DMS53 (cell line): Measurements from ENCODE around the gene IFNG-AS1.

Experiments used
- DNase-seq: peaks from one replicate; lab custom pipeline; 2025; lab: John Stamatoyannopoulos, UW

Gene IFNG-AS1

DNA sequence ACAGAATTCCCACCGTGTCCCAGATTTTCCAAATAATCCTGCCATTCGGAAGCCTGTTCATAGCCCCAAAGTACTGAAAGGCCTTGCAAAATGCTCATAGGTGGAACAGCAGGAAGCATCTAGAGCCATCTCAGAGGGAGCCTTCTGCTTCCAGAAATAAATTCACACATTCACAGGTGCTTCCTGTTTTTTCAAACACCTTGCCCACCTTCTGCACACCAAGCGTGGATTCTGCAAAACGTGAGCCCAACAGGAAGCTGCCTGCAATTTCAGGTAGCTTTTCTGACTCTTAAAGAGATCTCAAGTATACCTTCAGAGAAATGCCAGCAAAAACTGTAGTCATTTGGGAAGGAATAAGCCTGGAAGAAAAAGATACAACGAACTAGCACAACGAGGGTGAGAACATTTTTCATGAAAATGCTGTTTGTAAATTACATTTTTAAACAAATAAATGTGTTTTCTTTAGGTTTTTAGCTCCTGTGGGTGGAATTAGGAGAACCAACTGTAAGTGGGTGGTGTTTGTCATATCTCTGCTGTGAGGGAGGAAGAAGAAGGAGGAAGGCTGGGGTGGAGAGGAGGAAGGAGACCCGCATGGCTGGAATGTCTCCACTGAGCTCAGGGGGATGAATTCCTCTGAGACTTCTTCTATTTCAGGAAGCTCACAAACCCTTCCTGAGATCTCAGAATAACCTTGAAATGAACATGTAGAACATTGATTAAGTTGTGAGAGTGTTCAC lies at the start of gene IFNG-AS1:
Gene IFNG-AS1, plus strand, starts transcription at position 264 of the 737 bp plus-strand sequence.
- no peak for DNase-seq

DNA sequence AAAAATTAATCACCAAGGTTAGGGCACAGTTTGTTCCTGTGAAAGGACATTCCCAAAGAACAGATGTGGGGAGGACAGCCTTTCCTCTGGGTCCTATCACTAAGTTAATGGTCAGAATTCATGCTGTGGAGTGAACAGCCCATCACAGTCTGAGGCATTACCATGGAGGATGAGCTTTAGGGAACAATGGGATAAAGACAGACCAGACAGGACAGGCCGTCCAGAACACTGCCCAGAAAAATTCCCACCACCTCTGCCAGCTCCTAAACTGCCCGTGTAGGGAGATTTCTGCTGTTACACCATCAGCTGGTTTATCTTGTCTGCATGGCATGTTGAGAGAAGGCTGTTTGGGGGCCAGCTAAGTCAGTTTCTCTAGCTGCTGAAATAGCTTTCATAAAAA lies 49.6 kb upstream of the IFNG-AS1 start:
- DNase-seq: no peak

DNA sequence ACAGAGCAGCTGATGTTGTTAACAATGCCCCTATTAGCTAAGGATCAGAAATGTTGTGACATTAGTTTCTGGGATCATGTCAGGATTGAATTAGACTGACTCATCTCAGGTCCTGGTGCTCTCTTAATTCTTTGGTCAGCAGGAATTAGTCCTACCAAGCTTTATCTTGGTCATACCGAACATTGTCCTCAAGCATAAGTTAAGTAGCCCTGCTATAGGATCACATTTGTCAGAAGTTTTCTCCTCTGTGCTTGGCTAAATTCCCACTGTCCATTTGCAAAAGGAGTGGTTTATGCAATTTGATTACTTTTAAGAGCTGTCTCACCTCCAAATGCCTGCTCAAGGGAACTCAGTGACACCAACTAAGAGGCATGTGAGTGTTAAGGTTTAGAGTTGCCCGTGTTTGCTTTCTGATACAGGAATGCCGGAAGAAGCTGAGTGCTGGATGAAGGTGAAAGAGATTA lies 48.4 kb upstream of the IFNG-AS1 start:
- DNase-seq: no peak

DNA sequence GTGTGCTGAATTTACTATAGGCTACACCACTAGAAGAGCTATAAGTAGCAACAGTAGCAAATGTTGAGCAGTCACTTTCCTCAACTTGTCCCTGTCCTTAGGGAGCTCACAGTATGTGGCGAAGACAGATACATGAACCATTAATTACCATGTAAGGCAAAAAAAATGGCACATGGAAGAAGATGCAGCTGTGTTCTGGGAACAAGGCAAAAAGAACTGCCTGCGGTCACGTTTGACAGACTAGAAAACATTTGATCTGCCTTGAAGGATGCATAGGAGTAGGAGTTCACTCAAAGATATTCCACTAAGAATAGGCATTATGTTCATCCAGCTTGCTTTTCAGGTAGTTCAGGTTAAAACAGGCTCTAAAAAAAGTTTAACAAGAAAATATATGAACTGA lies 46.5 kb upstream of the IFNG-AS1 start:
- no peak for DNase-seq

DNA sequence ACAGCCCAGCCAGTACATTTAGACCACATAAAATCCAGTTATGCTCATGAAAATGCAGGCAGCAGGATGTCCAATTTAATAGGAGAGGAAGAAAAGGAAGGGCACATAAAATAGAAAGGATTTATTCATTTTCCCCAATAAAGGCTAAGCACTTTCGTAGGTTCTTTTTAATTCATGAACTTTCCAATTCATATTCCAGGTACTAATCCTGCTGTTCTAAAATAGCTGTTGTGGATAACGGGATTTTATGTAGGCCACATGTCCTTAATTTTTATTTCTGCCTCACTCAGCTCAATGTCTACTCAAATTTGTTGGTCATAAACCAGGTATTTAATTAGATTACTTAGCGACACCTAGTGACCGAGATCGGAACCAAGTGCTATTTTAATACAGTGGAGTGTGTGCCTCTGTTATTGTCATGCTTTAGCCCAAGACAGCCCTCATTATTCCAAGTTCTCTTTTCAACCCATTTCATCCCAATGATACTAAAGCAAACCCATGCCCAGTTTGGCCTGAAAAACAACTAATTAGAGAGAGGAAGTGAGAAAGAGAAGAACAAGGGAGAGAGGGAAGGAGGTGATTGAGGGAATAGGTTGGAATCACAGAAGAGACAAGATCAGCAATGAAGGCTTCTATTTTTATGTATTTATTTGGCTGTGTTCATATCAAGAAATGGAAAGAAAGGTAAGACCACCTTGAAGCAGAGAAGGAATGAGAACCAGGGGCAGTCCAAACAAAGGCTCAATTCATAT lies 45.9 kb upstream of the IFNG-AS1 start:
- DNase-seq: peak; percentile 89

DNA sequence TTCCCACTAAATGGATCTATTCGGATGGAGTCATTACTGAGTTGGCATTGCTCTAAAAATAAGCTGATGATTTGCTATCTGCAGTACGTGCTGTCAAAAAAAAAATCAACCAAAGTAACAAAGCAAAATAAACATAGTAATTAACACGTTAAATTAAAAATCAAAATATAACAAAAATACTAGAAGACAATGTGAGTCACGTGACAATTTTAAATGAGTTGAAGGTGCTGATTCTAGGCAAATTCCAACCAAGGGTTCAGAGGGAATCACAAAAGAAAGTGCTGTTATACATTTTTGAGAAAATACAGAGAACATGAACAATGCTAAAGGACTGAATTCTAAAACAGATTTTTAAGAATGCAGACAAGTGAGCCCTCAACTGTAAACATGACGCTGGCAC lies 45.2 kb upstream of the IFNG-AS1 start:
- no peak for DNase-seq

DNA sequence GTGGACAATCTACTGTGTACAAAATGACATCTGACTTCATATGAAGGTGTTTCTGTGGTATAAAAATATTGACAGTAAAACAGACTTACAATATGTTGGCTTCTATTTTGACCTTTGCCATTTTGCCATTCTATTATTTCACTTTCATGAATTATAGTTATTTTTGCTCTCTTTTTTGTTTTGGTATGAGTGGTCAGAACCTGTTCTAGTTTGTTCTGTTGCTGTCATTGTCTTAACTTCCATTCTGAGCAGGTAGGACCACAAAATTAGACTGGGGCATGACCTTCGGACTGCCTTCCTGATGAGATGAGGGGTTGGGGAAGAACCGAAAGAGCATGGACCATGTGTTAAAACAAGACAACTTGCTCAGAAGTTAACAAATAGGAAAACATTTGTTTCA lies 36.5 kb upstream of the IFNG-AS1 start:
- no peak for DNase-seq

DNA sequence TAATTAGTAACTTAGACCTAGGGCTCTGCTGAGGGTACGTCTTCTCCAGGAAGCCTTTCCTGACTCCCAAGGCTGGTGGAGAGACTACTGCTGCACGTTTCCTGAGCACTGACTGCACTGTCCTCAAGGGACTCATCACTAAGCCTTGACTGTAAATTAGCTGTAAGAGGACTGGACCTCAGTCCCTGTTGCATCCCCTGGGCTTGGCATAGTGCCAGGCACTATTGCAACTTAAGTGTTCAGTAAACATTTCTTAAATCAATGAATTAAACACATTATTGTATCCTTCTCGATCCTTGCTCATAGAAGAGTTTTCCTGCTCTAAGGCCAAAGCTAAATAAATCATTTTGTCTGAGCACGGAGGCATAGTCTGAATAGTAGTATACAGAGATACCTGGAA lies 31.9 kb upstream of the IFNG-AS1 start:
- peak; percentile 9 for DNase-seq

DNA sequence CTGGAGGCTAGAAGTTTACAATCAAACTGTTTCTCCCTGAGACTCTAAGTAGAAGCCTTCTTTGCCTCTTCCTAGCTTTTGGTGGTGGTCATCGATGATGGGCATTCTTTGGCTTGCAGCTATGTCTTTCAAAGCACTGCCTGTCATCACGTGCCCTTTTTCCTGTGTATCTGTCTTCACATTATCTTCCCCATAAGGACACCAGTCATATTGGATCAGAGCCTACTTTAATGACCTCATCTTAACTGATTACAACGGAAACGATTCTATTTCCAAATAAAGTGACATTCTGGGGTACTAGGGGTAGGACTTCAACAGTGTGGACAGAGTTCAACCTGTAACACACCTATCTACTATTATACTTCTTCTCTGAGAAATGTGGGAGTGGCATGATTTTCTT lies 31.1 kb upstream of the IFNG-AS1 start:
- no peak for DNase-seq

DNA sequence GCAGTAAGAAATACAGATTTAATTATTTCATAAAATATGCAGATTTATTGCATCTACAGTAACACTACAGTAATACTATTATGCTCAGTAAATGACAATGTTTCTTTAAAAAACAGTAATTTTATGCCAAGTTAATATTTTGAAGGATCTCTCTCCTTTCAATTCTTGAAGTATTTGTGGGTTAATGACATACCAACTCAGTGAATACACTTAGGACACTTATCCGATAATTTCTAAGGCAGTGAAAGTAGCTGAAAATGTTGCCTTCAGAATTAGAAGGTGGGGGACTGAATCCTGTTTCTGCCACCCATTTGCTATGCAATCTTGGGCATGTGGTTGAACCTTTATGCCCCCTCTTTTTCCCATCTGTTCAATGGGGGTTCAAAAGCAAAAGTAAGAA lies 24.8 kb upstream of the IFNG-AS1 start:
- DNase-seq: no peak

DNA sequence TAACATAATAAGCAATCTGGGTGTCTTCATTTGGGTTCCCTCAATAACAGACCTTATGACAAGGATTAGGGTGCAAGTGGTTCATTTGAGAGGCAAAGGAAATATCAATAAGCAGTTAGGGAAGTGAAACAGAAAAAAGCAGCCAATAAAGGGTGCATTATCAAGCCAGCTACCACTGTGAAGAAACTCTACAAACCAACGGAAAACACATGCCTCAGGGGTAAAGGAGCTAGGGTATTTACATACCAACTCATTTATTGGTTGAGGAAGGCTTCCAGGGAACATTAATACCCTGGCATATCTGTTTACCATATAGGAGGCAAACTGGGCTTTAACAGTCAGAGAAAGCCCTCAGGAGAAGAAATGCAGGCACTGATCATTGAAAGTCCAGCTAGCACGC lies 22.7 kb upstream of the IFNG-AS1 start:
- no peak for DNase-seq

DNA sequence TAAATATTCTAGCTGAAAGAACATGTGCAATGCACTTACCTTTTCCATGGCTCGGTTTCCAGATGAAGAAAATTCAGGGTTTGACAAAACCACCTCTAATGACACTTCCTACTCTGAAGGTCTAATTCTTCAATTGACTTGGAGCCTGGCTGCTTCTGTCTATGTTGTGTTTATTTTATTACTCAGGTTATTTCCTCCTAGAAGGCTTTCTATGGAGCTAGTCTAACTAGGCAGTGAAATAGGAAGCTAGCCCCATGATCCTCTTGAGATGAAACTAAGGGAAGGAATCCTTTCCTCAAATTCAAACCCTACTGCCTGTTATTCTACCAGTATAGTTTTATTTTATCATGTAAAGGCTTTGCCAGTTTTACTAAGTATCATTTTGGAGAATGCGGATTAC lies 20.9 kb upstream of the IFNG-AS1 start:
- DNase-seq: peak; percentile 74

DNA sequence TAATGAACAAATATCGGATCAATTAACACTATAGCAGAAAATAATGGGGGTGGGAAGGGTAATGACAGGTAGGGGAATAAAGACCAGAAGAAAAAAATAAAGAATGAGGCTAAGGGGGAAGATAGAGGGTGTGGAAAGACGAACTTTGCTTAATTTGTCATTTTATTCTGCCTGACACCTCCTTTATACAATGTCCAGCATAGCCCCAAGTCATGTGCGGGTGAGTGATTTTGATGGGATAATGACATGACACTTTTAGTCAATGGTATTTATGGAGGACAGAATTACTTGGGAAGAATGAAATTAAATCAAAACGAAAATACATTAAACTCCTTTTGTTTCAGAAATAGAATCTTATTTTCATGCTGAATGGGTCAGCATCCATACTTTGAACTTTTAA lies 20.5 kb upstream of the IFNG-AS1 start:
- DNase-seq: no peak

DNA sequence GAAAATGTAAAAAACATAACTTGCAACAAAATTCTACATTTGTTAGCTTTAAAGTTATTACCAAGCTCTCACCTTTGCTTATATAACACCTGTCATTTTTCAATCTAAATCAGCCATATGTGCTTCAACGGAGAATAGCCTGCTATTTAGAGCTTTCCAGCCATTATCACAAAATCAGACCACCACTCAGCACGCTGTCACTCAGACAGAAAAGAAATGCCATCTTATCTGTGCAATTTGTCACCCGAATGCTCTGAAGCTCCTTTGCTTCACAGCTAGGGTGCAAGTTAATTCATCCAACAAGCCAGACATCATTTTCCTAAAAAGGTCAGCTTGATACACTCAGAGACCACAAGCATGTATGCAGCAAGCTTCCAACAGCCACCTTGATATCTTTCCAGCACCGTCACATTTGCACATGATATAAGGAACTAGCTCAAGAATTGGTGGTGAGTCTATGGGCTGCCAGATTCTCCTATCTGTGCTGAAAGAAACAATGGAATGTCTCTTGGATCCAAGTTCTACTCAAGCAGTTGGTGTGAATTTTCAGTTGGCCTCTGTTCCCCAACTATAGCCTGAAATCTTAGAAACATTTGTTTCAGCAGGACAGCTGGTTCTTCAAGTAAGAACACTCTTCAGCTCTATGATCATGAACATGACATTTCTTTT lies 20.0 kb upstream of the IFNG-AS1 start:
- no peak for DNase-seq

DNA sequence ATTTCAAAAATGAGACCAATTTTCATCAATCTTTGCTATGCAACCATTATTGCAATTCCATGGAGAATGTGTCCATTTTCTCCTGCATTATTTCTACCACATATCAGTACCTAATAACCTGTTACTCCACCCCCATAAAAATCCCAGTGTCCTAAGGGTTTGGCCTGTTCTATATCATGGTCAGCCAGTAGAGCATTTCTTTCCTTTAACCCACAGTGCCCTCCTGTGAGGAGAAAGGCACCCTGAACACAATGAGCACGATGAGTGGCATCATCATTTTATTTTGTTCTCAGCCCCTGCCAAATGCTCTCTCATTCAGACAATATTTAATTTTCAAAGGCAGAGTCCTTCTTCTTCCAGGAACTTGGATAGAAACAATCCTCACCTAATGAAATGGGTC lies 11.6 kb upstream of the IFNG-AS1 start:
- no peak for DNase-seq

DNA sequence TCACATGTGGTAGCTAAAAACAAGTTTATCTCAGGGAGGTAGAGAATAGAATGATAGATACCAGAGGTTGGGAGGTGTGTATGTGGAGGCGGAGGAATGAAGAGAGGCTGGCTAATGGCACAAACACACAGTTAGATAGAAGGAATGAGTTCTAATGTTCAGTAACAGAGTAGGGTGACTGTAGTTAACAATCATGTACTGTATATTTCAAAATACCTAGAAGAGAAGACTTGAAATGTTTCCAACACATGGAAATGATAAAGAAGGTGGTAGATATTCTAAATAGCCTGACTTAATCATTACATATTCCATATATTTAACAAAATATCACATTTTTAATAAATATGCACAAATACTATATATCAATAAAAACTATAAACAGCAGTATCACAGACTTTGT lies 8.9 kb upstream of the IFNG-AS1 start:
- DNase-seq: no peak

DNA sequence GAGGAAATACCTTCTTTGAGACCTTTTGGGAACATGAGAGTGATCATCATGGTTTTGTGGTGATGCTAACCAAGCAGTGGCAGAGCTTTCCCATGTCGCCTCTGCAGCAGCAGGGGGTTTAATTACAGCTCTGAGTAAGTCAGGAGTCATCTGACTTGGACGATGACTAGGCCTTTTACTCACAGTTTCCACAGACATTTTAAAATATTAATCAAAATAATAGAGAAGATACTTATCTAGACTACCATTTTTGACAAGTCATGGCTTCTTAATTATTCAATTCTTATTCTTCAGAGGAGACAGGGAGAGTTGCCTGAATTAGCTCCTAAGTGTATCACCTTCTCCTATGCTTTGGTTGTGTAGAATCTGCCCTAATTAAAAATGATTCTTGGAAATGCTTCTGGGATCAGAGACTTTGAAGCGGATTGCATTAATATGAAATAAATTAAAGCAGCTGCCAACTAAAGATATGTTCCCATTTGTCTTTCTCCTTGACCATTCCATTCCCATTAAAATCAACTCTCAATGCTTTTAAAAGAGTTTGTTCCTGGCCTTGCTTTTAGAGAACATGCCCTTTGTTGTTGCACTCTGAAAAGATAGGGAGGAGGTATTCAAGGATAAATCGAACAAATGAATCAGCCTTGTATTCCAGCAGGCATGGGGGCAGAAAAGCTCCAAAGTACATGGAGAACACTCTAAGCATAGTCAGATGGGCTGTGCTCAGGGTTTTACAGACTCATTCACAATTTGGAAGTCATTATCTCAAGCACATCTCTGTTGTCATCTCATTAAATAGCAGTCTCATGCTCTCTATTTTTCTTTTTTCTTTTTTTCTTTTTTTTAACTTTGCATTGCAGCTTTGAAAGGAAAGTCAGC lies 7.7 kb upstream of the IFNG-AS1 start:
- DNase-seq: peak; percentile 13

DNA sequence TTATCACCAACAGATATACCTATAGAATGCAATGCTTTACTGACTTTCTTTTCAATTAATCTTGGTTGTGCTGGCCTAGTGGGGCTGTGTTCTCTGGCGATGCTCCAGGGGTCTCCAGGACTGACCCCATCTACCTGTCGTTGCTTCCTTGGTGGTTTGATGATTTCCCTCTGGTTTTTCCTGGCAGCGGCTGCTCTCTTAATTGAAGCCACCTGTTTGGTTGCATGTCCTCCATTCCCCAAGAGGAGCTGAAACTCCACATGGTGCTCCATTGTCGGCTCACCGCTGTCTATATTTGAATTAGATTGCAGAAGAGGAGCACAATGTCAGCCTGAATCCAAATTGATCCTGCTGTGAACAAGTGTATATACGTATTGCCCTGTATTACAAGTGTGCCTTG lies 7.1 kb upstream of the IFNG-AS1 start:
- DNase-seq: no peak

DNA sequence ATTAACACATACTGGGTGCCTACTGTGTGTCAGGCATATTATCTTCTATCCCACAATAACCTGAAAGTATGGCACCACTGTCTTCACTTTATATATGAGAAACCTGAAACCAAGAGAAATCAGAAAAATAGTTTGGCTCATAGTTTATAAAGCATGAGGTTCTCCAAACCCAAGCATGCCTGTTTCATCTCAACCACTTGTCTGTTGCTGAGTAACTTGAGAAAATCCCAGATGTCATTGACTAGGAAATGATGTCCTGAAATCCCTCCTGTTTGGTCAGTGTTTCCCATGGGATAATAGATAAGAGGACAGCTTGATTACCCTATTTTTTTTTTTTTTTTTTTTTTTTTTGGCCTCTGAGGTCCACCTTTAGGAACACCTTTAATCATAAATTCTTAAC lies 2.6 kb upstream of the IFNG-AS1 start:
- DNase-seq: no peak

DNA sequence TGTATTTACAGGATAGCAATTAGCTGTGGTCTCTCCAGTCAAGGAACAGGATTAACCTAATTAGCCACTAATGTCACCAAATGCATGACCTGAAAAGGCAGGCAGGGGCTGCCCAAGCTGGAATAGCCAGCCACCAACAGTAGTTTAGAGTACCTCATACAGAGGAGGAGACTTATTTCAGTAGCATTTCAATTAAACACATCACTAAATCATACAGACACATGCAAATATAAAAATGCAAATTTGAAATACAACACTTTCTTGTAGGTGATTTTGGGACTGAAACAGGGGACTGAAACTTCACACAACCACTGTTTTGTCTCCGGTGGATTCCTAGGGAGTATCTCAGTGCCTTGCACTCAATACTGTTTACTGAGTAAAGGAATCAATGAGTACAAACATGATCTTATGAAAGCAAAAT lies 636 bp upstream of the IFNG-AS1 start:
- no peak for DNase-seq

DNA sequence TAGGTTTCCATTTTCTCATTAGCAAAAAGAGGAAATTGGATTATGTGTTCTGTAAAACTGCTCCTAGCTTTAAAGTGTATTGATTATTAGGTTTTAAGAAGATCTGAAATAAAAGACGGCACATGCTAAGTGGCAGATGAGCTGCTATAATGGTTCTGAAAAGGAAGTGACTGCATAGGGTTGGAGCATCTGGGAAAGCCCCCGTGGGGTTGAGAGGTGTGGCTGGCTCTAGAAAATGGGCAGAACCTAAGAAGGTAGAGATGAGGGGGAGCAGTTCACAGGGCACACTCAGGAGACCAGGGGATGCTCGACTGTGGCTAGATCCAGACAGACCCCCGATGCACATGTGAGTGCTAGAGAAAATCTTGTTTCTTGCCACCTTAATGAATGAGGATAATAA lies 1.9 kb downstream of the IFNG-AS1 start:
- DNase-seq: no peak

DNA sequence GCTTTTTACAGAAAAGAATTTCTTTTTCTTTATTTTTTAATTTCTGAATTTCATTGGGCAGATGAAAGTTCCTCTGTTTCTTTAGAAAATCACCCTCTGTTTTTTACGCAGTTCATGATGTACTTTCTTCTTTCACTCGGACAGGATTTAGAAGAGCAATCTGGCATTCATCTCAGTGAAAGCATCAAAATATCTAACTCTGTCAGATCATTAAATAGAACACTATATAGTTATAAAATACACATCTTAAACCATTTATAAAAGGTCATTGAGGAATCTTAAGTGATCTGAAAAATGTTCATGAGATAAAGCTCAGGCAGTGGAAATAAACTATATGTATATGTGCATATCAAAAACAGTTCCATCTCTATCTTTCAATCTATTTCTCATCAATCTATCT lies 3.9 kb downstream of the IFNG-AS1 start:
- DNase-seq: no peak
